Activated CD4-positive, alpha-beta T cell treated with anti-CD3 and anti-CD28 coated beads for 36 hours (primary cell): Measurements from ENCODE around the gene RALGPS1. TPM values are rescaled to one million over a fixed set of nuclear protein-coding genes. Genes with fewer than 3 reads are reported as not detected.
A peak's percentile ranks its signal among the peaks of the same experiment; 100 is the strongest.

Source experiments
- ATAC-seq: fragments of 200-7000 bp; cut with Tn5 transposase; one replicate; pipeline ENCODE4 v1.10.0; 2021; ENCODE audit warnings: mild to moderate bottlenecking, moderate library complexity
- CTCF ChIA-PET: fragments of 350-600 bp; sonication (Branson Sonifier 250); formaldehyde crosslinking; loops from one replicate; lab custom pipeline; 2021; ENCODE audit warnings: antibody characterized with exemption; lab: Charles Lee
- POLR2A ChIA-PET: fragments of 350-600 bp; sonication (Branson Sonifier 250); formaldehyde crosslinking; loops from one replicate; lab custom pipeline; 2021; ENCODE audit warnings: antibody characterized with exemption, inconsistent platforms; lab: Charles Lee
- DNase-seq: peaks from one replicate; pipeline ENCODE4 v3.0.0-alpha.2; 2020
- H3K27ac Mint-ChIP-seq: one replicate; pipeline ENCODE4 v1.8.0; 2021; ENCODE audit warnings: mixed read lengths
- H3K27me3 Mint-ChIP-seq: one replicate; pipeline ENCODE4 v1.8.0; 2021; ENCODE audit warnings: mixed read lengths
- H3K36me3 Mint-ChIP-seq: one replicate; pipeline ENCODE4 v1.8.0; 2021; ENCODE audit warnings: low read depth, mixed read lengths
- H3K4me1 Mint-ChIP-seq: one replicate; pipeline ENCODE4 v1.8.0; 2021; ENCODE audit warnings: mixed read lengths
- H3K4me3 Mint-ChIP-seq: one replicate; pipeline ENCODE4 v1.8.0; 2021; ENCODE audit warnings: mild to moderate bottlenecking, moderate library complexity, mixed read lengths
- H3K9me3 Mint-ChIP-seq: one replicate; pipeline ENCODE4 v1.8.0; 2021; ENCODE audit warnings: low read depth, mixed read lengths
- intact Hi-C, 2 experiments: fragments of 100-400 bp; cut with DNase I in 1 of 2; cut with micrococcal nuclease in 1 of 2; formaldehyde crosslinking; loops; one replicate each; pipeline versions ENCODE4 v1.14.2 to v1.15.1; 2022 to 2024; cut with DNase I, micrococcal nuclease
- total RNA-seq, 2 experiments: library from RNA; stranded (reverse); gene quantifications; one replicate each; pipeline ENCODE4 v1.2.3, GENCODE V29; 2021

RALGPS1 gene
- total RNA-seq, 2 experiments from 2014 or later, result 1.2 to 2.2 TPM

DNA sequence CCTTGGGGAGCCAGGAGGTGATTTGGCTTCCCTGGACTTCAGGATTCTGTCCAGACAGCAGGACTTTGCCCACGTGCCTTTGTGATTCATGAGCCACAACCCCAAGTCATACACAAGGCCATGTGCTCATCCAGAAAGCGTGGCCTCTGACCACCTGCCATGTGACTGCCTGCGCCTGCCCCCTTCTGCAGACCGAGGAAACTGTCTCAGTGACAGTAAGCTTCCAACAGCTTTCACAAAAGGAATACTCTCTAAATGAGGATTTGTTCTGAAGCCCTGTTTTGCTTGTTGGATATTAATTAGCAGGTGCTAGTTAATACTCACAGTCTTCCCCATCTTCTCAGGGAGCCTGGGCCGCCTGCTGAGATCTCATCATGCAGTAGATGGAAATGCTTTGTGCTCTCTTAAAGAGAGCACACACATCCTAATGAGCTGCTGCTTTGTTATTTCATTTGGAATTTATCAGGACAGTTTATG, 244.8 kb downstream of the RALGPS1 start:
- Mint-ChIP-seq H3K36me3 (no peaks in the 10 kb centered on the region), H3K4me3 (no peak overlapping the region), H3K9me3 (no peaks in the 10 kb centered on the region), H3K27ac (no peak overlapping the region), H3K4me1 (peaks cover 19% of the 10 kb centered on the region), H3K27me3 (peaks cover 6% of the 10 kb centered on the region)
- ChIA-PET CTCF (interaction anchor here (0.8 kb wide), 1 partner anchor 54 kb away, joined by 3 read pairs; no protein-coding TSS in a partner anchor), POLR2A (no interaction called here)
- intact Hi-C loops, result no loop called here
- ATAC-seq (no peak), DNase-seq (no peak)

DNA sequence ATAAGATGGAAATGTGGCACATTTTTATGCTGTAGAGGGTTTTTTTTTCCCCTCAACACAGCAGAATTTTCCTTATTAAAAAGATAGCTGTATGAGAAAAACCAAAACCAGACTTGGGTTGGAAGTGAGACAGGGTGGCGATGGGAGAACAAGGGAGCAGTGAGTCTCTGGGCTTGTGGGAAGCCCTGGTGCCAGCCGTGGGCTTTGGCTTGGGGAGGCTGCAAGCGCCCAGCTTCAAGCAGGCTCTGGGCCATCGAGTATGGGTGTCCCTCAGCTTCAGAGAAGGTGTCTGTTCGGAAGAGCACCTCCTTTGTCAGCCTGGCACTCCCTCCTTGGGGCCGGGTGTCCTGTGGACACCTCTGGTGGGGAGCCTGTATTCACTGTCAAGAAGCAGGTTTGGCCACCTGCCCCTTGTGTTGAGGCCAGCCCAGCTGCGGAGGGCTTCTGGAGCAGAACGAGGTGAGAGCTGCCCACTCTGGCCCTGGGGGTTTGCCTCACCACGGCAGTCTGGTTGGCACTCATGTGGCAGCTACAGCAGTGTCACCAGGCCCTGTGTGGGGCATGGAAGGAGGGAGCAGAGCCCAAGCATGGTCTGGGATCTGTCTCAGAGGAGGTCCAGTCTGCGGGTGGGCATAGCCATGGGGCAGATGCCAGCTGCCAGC, 245.5 kb downstream of the RALGPS1 start:
- H3K4me1 Mint-ChIP-seq, result peaks cover 14% of the 10 kb centered on the region
- no peak for DNase-seq
- H3K27me3 Mint-ChIP-seq, result peaks cover 6% of the 10 kb centered on the region
- POLR2A ChIA-PET, result no interaction called here
- H3K27ac Mint-ChIP-seq, result no peak overlapping the region
- CTCF ChIA-PET, result interaction anchor here (0.8 kb wide), 1 partner anchor 53 kb away, joined by 3 read pairs; no protein-coding TSS in a partner anchor
- no peak for ATAC-seq
- intact Hi-C loops, result no loop called here
- H3K36me3 Mint-ChIP-seq, result no peaks in the 10 kb centered on the region
- no peaks in the 10 kb centered on the region for H3K9me3 Mint-ChIP-seq
- no peak overlapping the region for H3K4me3 Mint-ChIP-seq

DNA sequence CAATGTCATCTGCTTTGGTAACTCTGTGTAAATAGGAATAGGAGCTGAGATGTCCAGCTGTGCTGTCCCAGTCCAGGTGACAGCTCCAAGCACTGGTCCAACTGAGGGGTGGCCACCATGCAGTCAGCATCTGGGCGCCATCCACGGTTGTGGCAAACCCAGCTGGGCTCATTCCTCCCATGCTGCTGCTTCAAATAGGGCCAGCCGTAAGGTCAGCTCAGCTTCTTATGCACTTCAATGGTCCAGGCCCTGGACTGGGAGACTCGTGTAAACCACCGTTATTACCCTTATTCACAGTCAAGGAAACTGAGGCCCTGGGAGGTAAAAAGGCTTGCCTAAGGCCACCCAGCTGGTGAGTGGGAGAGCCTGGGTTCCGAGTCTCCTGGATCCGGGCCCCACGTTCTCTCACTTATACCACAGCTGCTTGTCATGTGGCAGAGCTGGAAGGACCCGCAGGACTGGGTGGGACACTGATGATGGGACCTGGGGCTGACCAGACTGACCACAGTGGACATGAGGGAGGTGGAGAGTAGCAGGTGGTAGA, 246.6 kb downstream of the RALGPS1 start:
- H3K4me1 Mint-ChIP-seq, result peaks cover 14% of the 10 kb centered on the region
- ATAC-seq (no peak), DNase-seq (no peak)
- POLR2A ChIA-PET, result no interaction called here
- H3K27ac Mint-ChIP-seq, result no peak overlapping the region
- intact Hi-C loops, result no loop called here
- H3K9me3 Mint-ChIP-seq, result no peaks in the 10 kb centered on the region
- CTCF ChIA-PET, result interaction anchor here (0.8 to 1.1 kb wide), 3 partner anchors 9 to 220 kb away, joined by 3 to 5 read pairs (median 3); no protein-coding TSS in a partner anchor
- H3K27me3 Mint-ChIP-seq, result peaks cover 2% of the 10 kb centered on the region
- no peak overlapping the region for H3K4me3 Mint-ChIP-seq
- no peaks in the 10 kb centered on the region for H3K36me3 Mint-ChIP-seq

DNA sequence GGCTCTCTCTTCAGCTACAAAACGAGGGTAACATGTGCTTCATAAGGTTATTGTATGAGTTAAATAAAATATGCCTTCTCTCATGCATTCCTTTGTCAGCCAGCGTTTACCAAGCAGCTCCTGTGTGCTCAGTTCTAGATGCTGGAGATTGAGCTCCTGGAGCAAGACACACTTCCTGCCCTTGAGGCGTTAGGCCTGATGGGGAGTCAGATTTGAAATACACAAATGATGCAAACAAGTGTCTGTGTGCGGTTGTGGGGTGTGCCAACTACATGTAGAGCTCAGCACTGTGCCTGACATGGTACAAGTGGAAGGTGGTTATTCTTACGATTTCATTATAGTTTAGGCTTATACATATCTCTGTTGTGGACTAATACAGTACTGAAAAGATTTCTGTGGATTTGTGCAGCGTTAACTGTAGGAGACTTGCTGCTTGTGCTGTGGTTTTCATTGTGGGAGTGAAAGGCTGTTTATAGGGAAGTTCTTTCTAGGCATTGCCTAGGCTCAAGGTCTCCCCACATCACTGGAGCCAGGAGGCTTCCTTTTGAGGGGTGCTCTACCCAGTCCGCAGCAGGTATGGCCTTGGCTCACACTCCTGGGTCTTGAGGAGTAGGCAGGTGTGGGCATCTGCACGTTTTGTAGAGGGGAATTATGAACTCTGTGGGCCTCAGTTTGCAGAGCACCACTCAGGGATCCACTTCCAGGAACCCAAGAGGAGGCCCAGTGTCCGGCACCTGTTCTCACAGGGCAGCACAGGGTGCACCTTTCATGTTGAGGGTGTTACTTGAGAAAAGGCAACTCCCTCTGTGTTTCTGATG, 247.7 kb downstream of the RALGPS1 start:
- ChIA-PET POLR2A (interaction anchor here (0.6 kb wide), 1 partner anchor 12 kb away, joined by 4 read pairs; no protein-coding TSS in a partner anchor), CTCF (interaction anchor here (1.0 to 1.1 kb wide), 2 partner anchors 10 to 36 kb away, joined by 3 to 5 read pairs; no protein-coding TSS in a partner anchor)
- no peak overlapping the region for H3K4me3 Mint-ChIP-seq
- H3K9me3 Mint-ChIP-seq, result no peaks in the 10 kb centered on the region
- H3K4me1 Mint-ChIP-seq, result peaks cover 14% of the 10 kb centered on the region
- DNase-seq, result peak; percentile 41
- no peaks in the 10 kb centered on the region for H3K36me3 Mint-ChIP-seq
- ATAC-seq, result peak; percentile 85
- intact Hi-C loops, result no loop called here
- H3K27me3 Mint-ChIP-seq, result peaks cover 2% of the 10 kb centered on the region
- no peak overlapping the region for H3K27ac Mint-ChIP-seq

DNA sequence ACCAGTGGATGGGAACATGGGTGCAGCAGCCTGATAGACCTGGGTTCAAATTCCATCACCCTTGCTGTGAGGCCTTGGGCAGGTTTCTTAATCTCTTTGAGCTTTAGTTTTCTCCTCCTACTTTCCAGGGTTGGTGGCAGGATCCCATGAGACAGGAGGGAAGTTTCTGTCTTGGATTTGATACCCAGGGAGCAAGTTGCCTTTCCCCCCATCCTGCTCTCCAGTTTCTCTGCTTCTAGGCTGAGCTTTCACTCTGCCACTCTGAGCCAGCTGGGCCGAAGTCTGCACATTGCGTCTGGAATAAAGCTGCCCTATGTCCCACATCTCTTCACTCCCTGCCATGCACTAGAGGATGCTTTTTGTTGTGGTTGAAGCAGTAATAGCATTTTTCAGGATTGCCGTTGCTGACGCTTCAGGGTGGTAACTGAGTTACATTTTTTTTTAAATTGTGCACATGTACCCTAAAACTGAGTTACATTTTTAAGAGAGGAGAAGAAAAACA, 248.3 kb downstream of the RALGPS1 start:
- H3K36me3 Mint-ChIP-seq, result no peaks in the 10 kb centered on the region
- POLR2A ChIA-PET, result no interaction called here
- no peak overlapping the region for H3K4me3 Mint-ChIP-seq
- ATAC-seq, result no peak
- no peak for DNase-seq
- H3K27ac Mint-ChIP-seq, result no peak overlapping the region
- H3K9me3 Mint-ChIP-seq, result no peaks in the 10 kb centered on the region
- H3K27me3 Mint-ChIP-seq, result peaks cover 2% of the 10 kb centered on the region
- CTCF ChIA-PET, result interaction anchor here (0.6 to 1.5 kb wide), 4 partner anchors 8 to 425 kb away, joined by 3 to 5 read pairs (median 4); no protein-coding TSS in a partner anchor
- peaks cover 14% of the 10 kb centered on the region for H3K4me1 Mint-ChIP-seq
- intact Hi-C loops, result no loop called here

DNA sequence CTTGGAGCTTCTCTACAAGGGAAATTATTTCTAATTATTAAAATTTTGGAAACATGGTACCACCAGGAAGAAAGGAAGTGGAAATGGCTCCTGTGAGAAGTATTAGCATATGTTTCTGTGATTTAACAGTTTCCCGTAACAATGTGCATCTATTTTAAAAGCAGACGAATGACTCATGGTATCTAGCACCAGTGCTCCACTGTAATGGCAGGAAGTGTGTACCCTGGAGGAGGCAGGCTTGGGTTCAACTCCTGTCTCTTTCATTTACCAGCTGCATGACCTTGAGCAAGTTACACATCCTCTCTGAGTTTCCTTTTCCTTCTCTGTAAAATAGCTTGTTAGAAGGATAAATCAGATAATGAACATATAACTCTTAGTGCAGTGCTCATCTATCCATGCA, 248.8 kb downstream of the RALGPS1 start:
- H3K36me3 Mint-ChIP-seq, result no peaks in the 10 kb centered on the region
- H3K4me1 Mint-ChIP-seq, result peaks cover 14% of the 10 kb centered on the region
- H3K27me3 Mint-ChIP-seq, result peaks cover 2% of the 10 kb centered on the region
- intact Hi-C loops, result no loop called here
- CTCF ChIA-PET, result interaction anchor here (0.6 to 1.5 kb wide), 4 partner anchors 9 to 425 kb away, joined by 3 to 5 read pairs (median 4); no protein-coding TSS in a partner anchor
- ATAC-seq (peak; percentile 77), DNase-seq (peak; percentile 29)
- H3K4me3 Mint-ChIP-seq, result no peak overlapping the region
- no peak overlapping the region for H3K27ac Mint-ChIP-seq
- POLR2A ChIA-PET, result no interaction called here
- no peaks in the 10 kb centered on the region for H3K9me3 Mint-ChIP-seq

DNA sequence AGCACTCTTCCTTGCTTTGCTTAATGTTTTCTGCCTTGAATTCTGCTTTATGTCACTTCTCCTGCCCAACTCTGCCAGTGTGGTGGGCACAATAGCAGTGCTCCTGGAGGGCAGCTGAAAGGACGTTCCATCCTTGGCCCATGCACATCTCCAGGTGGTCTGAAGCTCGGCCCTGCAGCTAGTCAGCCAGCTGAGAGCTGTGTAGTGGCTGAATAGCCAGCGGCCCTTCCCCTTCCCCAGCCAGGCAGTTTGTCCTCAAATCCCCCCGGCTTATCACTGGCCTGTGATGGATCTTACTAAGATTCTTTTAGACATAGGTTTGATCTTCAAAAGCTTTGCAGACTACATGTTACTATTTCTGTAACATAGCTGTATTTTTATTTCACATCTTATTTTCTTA, 250.5 kb downstream of the RALGPS1 start:
- H3K27me3 Mint-ChIP-seq, result peaks cover 2% of the 10 kb centered on the region
- H3K9me3 Mint-ChIP-seq, result no peaks in the 10 kb centered on the region
- no peak overlapping the region for H3K4me3 Mint-ChIP-seq
- DNase-seq (no peak), ATAC-seq (no peak)
- no peaks in the 10 kb centered on the region for H3K36me3 Mint-ChIP-seq
- H3K4me1 Mint-ChIP-seq, result peaks cover 14% of the 10 kb centered on the region
- intact Hi-C loops, result no loop called here
- POLR2A ChIA-PET, result no interaction called here
- H3K27ac Mint-ChIP-seq, result no peak overlapping the region
- CTCF ChIA-PET, result interaction anchor here (1.2 to 2.2 kb wide), 3 partner anchors 32 to 225 kb away, joined by 3 to 6 read pairs (median 3); no protein-coding TSS in a partner anchor

DNA sequence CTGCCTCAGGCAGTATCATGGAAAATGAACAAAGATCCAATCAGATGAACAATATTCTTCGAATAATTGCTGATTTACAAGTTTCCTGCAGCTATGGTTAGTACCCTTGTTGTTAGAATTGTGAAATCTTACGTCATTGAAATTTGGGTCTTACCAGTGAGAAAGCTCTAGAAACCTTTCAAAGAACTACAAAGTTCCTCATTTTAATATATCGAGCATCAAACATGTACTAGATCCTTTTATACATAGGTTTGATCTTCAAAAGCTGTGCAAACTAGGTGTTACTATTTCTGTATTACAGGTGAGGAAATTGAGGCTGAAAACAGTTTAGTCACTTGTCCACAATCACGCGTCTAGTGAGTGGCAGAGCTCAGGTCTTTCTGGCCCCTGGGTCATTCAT, 251.5 kb downstream of the RALGPS1 start:
- CTCF ChIA-PET, result interaction anchor here (1.3 to 2.2 kb wide), 2 partner anchors 31 to 201 kb away, joined by 3 to 6 read pairs; no protein-coding TSS in a partner anchor
- H3K4me3 Mint-ChIP-seq, result no peak overlapping the region
- H3K27ac Mint-ChIP-seq, result no peak overlapping the region
- H3K36me3 Mint-ChIP-seq, result no peaks in the 10 kb centered on the region
- no peaks in the 10 kb centered on the region for H3K27me3 Mint-ChIP-seq
- no peak for ATAC-seq
- H3K9me3 Mint-ChIP-seq, result no peaks in the 10 kb centered on the region
- H3K4me1 Mint-ChIP-seq, result peaks cover 14% of the 10 kb centered on the region
- no peak for DNase-seq
- intact Hi-C loops, result no loop called here
- POLR2A ChIA-PET, result no interaction called here

DNA sequence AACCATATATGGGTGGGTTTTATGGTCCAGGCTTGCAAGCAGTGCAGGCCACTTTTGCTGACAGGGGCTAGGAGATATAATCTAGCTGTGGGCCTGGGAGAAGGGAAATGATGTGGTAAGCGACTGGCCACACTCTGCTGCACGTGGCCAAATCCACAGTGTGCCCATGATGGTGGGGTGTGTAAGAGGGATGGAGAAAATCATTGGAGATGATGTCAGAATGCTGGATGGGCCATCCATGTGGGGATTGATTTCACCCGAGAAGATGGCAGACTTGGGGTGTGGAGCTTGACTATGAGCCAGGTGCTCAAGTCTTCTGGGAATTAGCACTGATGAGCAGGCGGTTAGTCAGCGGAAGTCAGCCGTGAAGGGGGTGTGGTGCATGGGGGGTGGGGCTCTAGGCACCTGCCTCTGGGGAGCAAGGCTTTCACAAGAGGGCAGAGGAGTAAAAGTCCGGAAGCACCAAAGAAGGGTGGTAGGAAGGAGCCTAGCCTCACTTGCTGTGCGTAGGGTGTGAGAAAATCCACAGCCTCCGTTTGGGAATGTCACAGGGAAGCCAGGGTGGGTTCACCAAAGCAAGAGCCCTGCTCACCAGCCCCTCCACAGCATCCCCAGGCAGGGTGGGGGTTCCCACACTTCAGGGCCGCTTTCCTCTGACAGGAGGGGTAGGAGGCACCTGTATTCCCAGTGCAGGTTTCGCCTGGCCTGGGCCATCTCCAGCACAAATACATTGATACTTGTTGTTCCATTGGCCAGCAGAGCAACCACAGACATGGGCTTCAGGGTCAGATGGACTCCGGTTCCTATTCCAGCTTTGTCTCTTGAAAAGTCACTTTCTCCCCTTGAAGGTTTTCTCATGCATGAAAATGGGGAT, 252.3 kb downstream of the RALGPS1 start:
- no peak for ATAC-seq
- Mint-ChIP-seq H3K27ac (no peak overlapping the region), H3K36me3 (no peaks in the 10 kb centered on the region), H3K4me3 (no peak overlapping the region), H3K27me3 (no peaks in the 10 kb centered on the region), H3K4me1 (peaks cover 14% of the 10 kb centered on the region), H3K9me3 (no peaks in the 10 kb centered on the region)
- DNase-seq, result peak; percentile 27
- intact Hi-C loops, result no loop called here
- CTCF ChIA-PET, result interaction anchor here (0.7 to 2.2 kb wide), 3 partner anchors 12 to 202 kb away, joined by 3 to 6 read pairs (median 4); no protein-coding TSS in a partner anchor
- POLR2A ChIA-PET, result no interaction called here

DNA sequence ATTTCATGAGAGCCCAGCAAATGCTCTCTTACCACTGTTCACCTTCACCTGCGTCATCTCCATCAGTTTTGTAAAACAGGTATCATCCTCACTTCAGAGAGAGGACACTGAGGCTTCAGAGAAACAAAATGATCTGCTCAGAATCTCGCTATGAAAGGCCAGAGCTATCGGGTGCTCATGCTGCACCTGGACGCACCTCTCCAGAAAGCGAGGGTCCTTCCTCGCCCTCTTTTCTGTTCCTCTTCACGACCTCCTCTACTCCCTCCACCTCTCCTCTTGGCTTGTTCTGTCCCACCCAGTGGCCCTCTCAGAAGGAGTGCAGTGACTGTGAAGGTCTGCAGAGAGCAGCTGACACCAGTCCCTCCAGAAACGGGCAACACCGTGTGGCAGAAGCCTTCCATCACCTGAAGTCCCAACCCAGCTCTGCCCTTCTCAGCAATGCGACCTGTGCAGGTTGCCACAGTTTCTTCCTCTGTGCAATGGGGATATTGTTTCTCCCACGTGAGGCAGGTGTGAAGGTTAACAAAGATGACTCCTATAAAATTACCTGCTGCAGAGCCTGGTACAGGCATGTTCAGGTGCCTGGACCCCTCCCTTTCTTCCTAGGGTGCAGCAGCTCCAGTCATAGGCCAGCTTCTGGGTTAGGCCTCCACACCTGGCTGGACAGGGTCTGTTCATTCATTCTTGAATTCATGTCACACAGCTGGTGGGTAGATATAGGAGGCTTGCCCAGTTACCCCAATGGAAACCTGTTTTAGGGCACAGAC, 253.2 kb downstream of the RALGPS1 start:
- Mint-ChIP-seq H3K27me3 (no peaks in the 10 kb centered on the region), H3K4me1 (peaks cover 8% of the 10 kb centered on the region), H3K4me3 (no peak overlapping the region), H3K27ac (no peak overlapping the region), H3K36me3 (no peaks in the 10 kb centered on the region), H3K9me3 (no peaks in the 10 kb centered on the region)
- CTCF ChIA-PET, result no interaction called here
- intact Hi-C loops, result no loop called here
- DNase-seq, result no peak
- ATAC-seq, result no peak
- POLR2A ChIA-PET, result no interaction called here
